Adrenal gland (tissue), 12 donors: ENCODE measurements around the gene ZNF521. TPM values are rescaled to one million over a fixed set of nuclear protein-coding genes. Genes with fewer than 3 reads are reported as not detected.

Source experiments
- DNase-seq, 7 donors: peaks; one replicate each; pipeline ENCODE4 v3.0.0-alpha.2; 2019 to 2020
- H3K27ac ChIP-seq, 5 donors: fragments of 200-600 bp; sonication (generic) in 4 of 5; 1 replicate in 3 of 5; 2 replicates in 2 of 5; pipeline versions ENCODE4 v1.5.1 to v1.8.0; 2016 to 2020; ENCODE audit warnings: mild to moderate bottlenecking in 1 of 5
- H3K27me3 ChIP-seq: fragments of 200-600 bp; 2 replicates; pipeline ENCODE4 v1.8.0; 2021
- H3K36me3 ChIP-seq, 2 donors: fragments of 200-600 bp; replicated peaks in 1 of 2; 1 replicate in 1 of 2; 2 replicates in 1 of 2; pipeline versions ENCODE4 v1.5.1 to v1.8.0; 2018 to 2022
- H3K4me1 ChIP-seq, 2 donors: fragments of 200-600 bp; replicated peaks in 1 of 2; 1 replicate in 1 of 2; 2 replicates in 1 of 2; pipeline versions ENCODE4 v1.5.1 to v1.8.0; 2018 to 2021
- H3K4me3 ChIP-seq, 4 donors: fragments of 200-600 bp; sonication (generic) in 3 of 4; one replicate each; pipeline ENCODE4 v1.5.1; 2016 to 2018
- H3K9me3 ChIP-seq, 3 donors: fragments of 200-600 bp; sonication (generic) in 1 of 3; replicated peaks in 1 of 3; 1 replicate in 2 of 3; 2 replicates in 1 of 3; pipeline versions ENCODE4 v1.5.1 to v1.8.0; 2016 to 2021
- CTCF ChIP-seq, 6 experiments: fragments of 450-650 bp in 4 of 6; fragments of 200-600 bp in 2 of 6; sonication (generic) in 1 of 6; IDR thresholded peaks; 1 replicate in 5 of 6; 2 replicates in 1 of 6; pipeline versions ENCODE4 v1.5.1 to v1.8.0; 2016 to 2021; ENCODE audit warnings: antibody characterized with exemption in 6 of 6, mild to moderate bottlenecking in 2 of 6, moderate library complexity in 1 of 6
- POLR2A ChIP-seq, 2 donors: fragments of 450-650 bp; IDR thresholded peaks; one replicate each; pipeline ENCODE4 v1.6.1; 2017; ENCODE audit warnings: antibody characterized with exemption in 2 of 2, mild to moderate bottlenecking in 2 of 2, moderate library complexity in 1 of 2
- WGBS, 4 donors: extraction: QIAGEN DNeasy Blood & Tissue Kit in 2 of 4; methylation state at CpG; one replicate each; pipeline versions ENCODE4 v1.1.5 to v1.1.7; 2013 to 2017; 5-methylcytosine and 5-hydroxymethylcytosine counted together
- intact Hi-C, 2 donors: fragments of 100-400 bp; cut with DNase I; formaldehyde crosslinking; loops; one replicate each; pipeline versions ENCODE4 v1.14.1 to v1.15.0; 2022 to 2023
- polyA plus RNA-seq, 3 donors: library from polyadenylated mRNA; stranded (reverse); fragments of 200-250 nt in 2 of 3; fragments of 350-450 nt in 1 of 3; fragmentation: Illumina TruSeq in 1 of 3; extraction: RNeasy Lipid Tissue Mini Kit (QIAGEN cat#74804) in 1 of 3; gene quantifications; one replicate each; pipeline ENCODE4 v1.2.3, GENCODE V29; 2013 to 2014
- total RNA-seq, 9 donors: library from RNA; depleted of rRNA in 4 of 9; stranded (reverse); fragments of >200 nt in 4 of 9; fragments of 120-200 nt in 1 of 9; fragmentation: NEBNext Ultra II Directional in 1 of 9; extraction: Animal tissue kit (Norgen Biotek cat#: 25700) in 1 of 9; gene quantifications; one replicate each; pipeline versions ENCODE4 v1.1.0 to v1.2.4, GENCODE V29; 2013 to 2023
- donor health status: healthy with polysubstance abuse.
- donor health status: Bipolar disorder and iron deficiency.
- donor health status: DM: yes; HTN: yes; CAD: no.
- donor health status: DM: no; HTN: no; CAD: no.
- donor health status: DM: no; HTN: no; CAD: no.
- donor health status: DM: yes; HTN: yes; CAD: no.

The ZNF521 gene
- total and polyA plus RNA-seq, 12 donors, result 3.7 to 270 (median 43.0) TPM

GRCh38 chr18:25235401-25236042 is 116.4 kb downstream of the ZNF521 start:
- 69 to 94% (median 76%) methylated on average over 9 of the region's 9 CpGs for WGBS, 4 donors

GRCh38 chr18:25234740-25235345 is 117.1 kb downstream of the ZNF521 start:
- Histone ChIP-seq H3K4me3 (no peak overlapping the region), H3K4me1 (peaks cover 3 to 21% of the 10 kb centered on the region in 2 donors), H3K27me3 (no peaks in the 10 kb centered on the region), H3K27ac (no peak overlapping the region), H3K36me3 (no peaks in the 10 kb centered on the region), H3K9me3 (no peaks in the 10 kb centered on the region)
- no peak for TF ChIP-seq CTCF (IDR thresholded peaks at IDR 0.05)
- TF ChIP-seq POLR2A (IDR thresholded peaks at IDR 0.05), result no peak
- 84 to 92% (median 87%) methylated on average over 3 of the region's 3 CpGs for WGBS, 4 donors
- intact Hi-C loops, result no loop called here
- no peak for DNase-seq

More at GRCh38 chr18:25235401-25236042, 116.4 kb downstream of the ZNF521 start:
- no peak for TF ChIP-seq CTCF (IDR thresholded peaks at IDR 0.05)
- no peak for TF ChIP-seq POLR2A (IDR thresholded peaks at IDR 0.05)
- no peak for DNase-seq
- Histone ChIP-seq H3K36me3 (no peaks in the 10 kb centered on the region), H3K9me3 (no peaks in the 10 kb centered on the region), H3K27me3 (no peaks in the 10 kb centered on the region), H3K4me1 (peaks cover 0 to 14% of the 10 kb centered on the region in 2 donors), H3K27ac (no peak overlapping the region), H3K4me3 (no peak overlapping the region)
- intact Hi-C loops, result no loop called here

- H3K4me1 ChIP-seq, result peaks cover 3 to 27% of the 10 kb centered on the region in 2 donors
- no peaks in the 10 kb centered on the region for H3K9me3 ChIP-seq
- H3K27ac ChIP-seq, result peak overlapping the region in 1 of 5 donors; percentile 14
- TF ChIP-seq POLR2A (IDR thresholded peaks at IDR 0.05) (no peak), CTCF (IDR thresholded peaks at IDR 0.05) (no peak)
- DNase-seq, result no peak
- intact Hi-C loops, result no loop called here
- peak overlapping the region in 1 of 4 donors; percentile 20 for H3K4me3 ChIP-seq
- H3K27me3 ChIP-seq, result no peaks in the 10 kb centered on the region
- H3K36me3 ChIP-seq, result no peaks in the 10 kb centered on the region
- WGBS, 4 donors, result 90 to 96% (median 93%) methylated on average over 1 of the region's 1 CpG
Measured at GRCh38 chr18:25234322-25234639, 117.7 kb downstream of the ZNF521 start.

- Histone ChIP-seq H3K27me3 (no peaks in the 10 kb centered on the region), H3K36me3 (no peaks in the 10 kb centered on the region), H3K9me3 (no peaks in the 10 kb centered on the region), H3K4me3 (peak overlapping the region in 1 of 4 donors; percentile 20), H3K4me1 (peaks cover 3 to 29% of the 10 kb centered on the region in 2 donors), H3K27ac (peak overlapping the region in 1 of 5 donors; percentile 14)
- DNase-seq, result no peak
- intact Hi-C loops, result no loop called here
- TF ChIP-seq CTCF (IDR thresholded peaks at IDR 0.05) (no peak), POLR2A (IDR thresholded peaks at IDR 0.05) (no peak)
- WGBS, 4 donors, result 50 to 62% (median 58%) methylated on average over 12 of the region's 12 CpGs
Measured at GRCh38 chr18:25233528-25234321, 118.2 kb downstream of the ZNF521 start.
